ENCODE data around the gene ANKRD63. TPM values are rescaled to one million over a fixed set of nuclear protein-coding genes. Genes with fewer than 3 reads are reported as not detected.

The ANKRD63 gene
- total and polyA plus RNA-seq, 4 donors, result not detected

- DNase-seq (ENCODE audit: low spot score), result no peak
- Histone ChIP-seq H3K9me3 (ENCODE audit: control insufficient read depth in 4 of 4, low read length in 3 of 4) (no peaks in the 10 kb centered on the region), H3K9ac (ENCODE audit: low read depth in 1 of 2, low read length in 2 of 2) (no peak overlapping the region), H3K4me1 (ENCODE audit: control insufficient read depth in 4 of 4, insufficient read depth in 4 of 4, low read length in 3 of 4) (peaks cover 0 to 7% (median 2%) of the 10 kb centered on the region in 4 donors), H3K4me3 (ENCODE audit: low read depth in 1 of 3, low read length in 3 of 3) (peak overlapping the region in 1 of 3 donors; percentile 36), H3K36me3 (ENCODE audit: control insufficient read depth in 4 of 4, insufficient read depth in 3 of 4, low read depth in 1 of 4, low read length in 3 of 4) (no peaks in the 10 kb centered on the region), H3K27ac (ENCODE audit: low read depth in 1 of 2, low read length in 2 of 2) (no peak overlapping the region), H3K27me3 (ENCODE audit: control insufficient read depth in 4 of 4, insufficient read depth in 4 of 4, low read length in 3 of 4) (no peaks in the 10 kb centered on the region)
- WGBS, result 85% methylated on average over 5 of the region's 5 CpGs
- no peak for TF ChIP-seq TAF1 (conservative IDR thresholded peaks at IDR 0.05)
- no peak for TF ChIP-seq FOXA1 (IDR thresholded peaks at IDR 0.05)
- no peak for TF ChIP-seq ZBTB33 (IDR thresholded peaks at IDR 0.05)
- no peak for TF ChIP-seq SP1 (IDR thresholded peaks at IDR 0.05)
- no peak for TF ChIP-seq RAD21 (IDR thresholded peaks at IDR 0.05)
- TF ChIP-seq NR2F2 (IDR thresholded peaks at IDR 0.05), result no peak
- TF ChIP-seq RXRA (IDR thresholded peaks at IDR 0.05), result no peak
- no peak for TF ChIP-seq YY1 (IDR thresholded peaks at IDR 0.05)
- TF ChIP-seq FOXA2 (IDR thresholded peaks at IDR 0.05), result no peak
- TF ChIP-seq REST (IDR thresholded peaks at IDR 0.05), result no peak
- no peak for TF ChIP-seq CTCF (IDR thresholded peaks at IDR 0.05; ENCODE audit: low read depth, low read length, missing input control)
Measured at GRCh38 chr15:40306371-40306770, 23.5 kb upstream of the ANKRD63 start.

GRCh38 chr15:40305281-40305680 is 22.4 kb upstream of the ANKRD63 start:
- DNase-seq (ENCODE audit: low spot score), result no peak
- H3K9me3 ChIP-seq (ENCODE audit: control insufficient read depth in 4 of 4, low read length in 3 of 4), result peaks cover 0 to 3% (median 0%) of the 10 kb centered on the region in 4 donors
- H3K9ac ChIP-seq (ENCODE audit: low read depth in 1 of 2, low read length in 2 of 2), result no peak overlapping the region
- 93% methylated on average over 4 of the region's 4 CpGs for WGBS
- no peak overlapping the region for H3K4me3 ChIP-seq (ENCODE audit: low read depth in 1 of 3, low read length in 3 of 3)
- TF ChIP-seq FOXA1 (IDR thresholded peaks at IDR 0.05) (no peak), ATF3 (IDR thresholded peaks at IDR 0.05) (no peak), FOXA2 (IDR thresholded peaks at IDR 0.05) (no peak), EGR1 (IDR thresholded peaks at IDR 0.05; ENCODE audit: low read depth in 2 of 2) (no peak), JUND (IDR thresholded peaks at IDR 0.05) (no peak), NR2F2 (IDR thresholded peaks at IDR 0.05) (no peak), RAD21 (IDR thresholded peaks at IDR 0.05) (no peak), YY1 (IDR thresholded peaks at IDR 0.05) (no peak), GABPA (IDR thresholded peaks at IDR 0.05 in 1 of 2, conservative IDR thresholded peaks at IDR 0.05 in 1 of 2) (no peak), ZBTB33 (IDR thresholded peaks at IDR 0.05) (no peak), MAX (IDR thresholded peaks at IDR 0.05) (no peak), HNF4G (IDR thresholded peaks at IDR 0.05) (no peak)
- H3K27ac ChIP-seq (ENCODE audit: low read depth in 1 of 2, low read length in 2 of 2), result no peak overlapping the region
- H3K4me1 ChIP-seq (ENCODE audit: control insufficient read depth in 4 of 4, insufficient read depth in 4 of 4, low read length in 3 of 4), result peaks cover 0 to 7% (median 2%) of the 10 kb centered on the region in 4 donors
- H3K36me3 ChIP-seq (ENCODE audit: control insufficient read depth in 4 of 4, insufficient read depth in 3 of 4, low read depth in 1 of 4, low read length in 3 of 4), result no peaks in the 10 kb centered on the region
- no peaks in the 10 kb centered on the region for H3K27me3 ChIP-seq (ENCODE audit: control insufficient read depth in 4 of 4, insufficient read depth in 4 of 4, low read length in 3 of 4)
